Measurements from ENCODE around the gene EFCAB6.

EFCAB6 gene

DNA sequence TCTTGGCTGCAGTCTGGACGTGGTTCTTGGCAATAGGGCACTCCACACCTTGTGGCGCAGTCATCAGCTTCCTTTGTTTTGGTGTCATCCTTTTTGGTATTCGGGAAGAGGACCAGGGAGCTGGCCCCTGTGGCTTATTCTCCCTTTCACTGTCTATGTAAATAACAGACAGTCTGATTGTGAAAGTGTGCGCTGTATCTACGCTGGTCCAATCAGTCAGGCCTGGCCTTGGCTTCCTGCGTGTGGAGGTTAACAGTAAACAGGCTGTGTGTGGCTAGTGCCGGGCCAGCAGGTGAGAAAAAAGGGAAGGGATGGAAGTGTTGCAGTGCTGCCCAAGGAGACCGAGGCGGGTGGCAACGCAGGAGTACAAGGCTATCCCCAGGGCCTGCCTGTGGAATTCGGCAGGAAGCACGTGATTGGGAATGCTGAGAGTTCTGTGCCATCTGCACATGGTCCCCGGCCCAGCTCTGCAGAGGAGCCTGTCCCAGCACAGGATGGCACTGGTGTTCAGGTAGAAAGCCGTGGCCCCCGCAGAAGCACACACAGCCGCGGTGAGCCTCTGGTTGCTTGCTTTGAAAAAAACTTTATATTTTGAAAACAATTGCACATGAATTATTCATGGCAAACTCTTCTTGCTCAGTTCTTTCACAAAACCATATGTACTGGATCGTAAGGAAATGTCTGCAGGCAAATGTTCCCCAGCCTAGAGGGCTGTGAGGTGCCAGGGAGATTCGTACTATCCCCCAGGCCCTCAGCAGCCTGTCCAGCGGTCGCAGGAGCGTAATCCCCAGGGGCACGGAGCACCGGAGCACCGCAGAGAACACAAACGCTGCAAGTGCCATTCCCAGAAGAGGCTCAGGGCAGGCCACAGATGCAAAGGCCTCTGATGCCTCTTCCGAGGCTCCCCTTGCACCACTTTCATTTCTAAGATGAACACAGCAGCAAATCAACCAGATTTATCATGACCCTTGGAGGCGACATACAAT, 174.5 kb downstream of the EFCAB6 start:
- H3K4me3 ChIP-seq (replicated peaks; ENCODE audit: low read depth, low read length): no peak overlapping the region
- TF ChIP-seq, protein P1, sequence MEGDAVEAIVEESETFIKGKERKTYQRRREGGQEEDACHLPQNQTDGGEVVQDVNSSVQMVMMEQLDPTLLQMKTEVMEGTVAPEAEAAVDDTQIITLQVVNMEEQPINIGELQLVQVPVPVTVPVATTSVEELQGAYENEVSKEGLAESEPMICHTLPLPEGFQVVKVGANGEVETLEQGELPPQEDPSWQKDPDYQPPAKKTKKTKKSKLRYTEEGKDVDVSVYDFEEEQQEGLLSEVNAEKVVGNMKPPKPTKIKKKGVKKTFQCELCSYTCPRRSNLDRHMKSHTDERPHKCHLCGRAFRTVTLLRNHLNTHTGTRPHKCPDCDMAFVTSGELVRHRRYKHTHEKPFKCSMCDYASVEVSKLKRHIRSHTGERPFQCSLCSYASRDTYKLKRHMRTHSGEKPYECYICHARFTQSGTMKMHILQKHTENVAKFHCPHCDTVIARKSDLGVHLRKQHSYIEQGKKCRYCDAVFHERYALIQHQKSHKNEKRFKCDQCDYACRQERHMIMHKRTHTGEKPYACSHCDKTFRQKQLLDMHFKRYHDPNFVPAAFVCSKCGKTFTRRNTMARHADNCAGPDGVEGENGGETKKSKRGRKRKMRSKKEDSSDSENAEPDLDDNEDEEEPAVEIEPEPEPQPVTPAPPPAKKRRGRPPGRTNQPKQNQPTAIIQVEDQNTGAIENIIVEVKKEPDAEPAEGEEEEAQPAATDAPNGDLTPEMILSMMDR (IDR thresholded peaks at IDR 0.05; ENCODE audit: insufficient read depth, low read length, poor library complexity, severe bottlenecking): no peak

GRCh38 chr22:43636086-43636485, 176.0 kb downstream of the EFCAB6 start:
- H3K27me3 ChIP-seq (replicated peaks; ENCODE audit: control insufficient read depth, insufficient read depth, low read length): no peaks in the 10 kb centered on the region; the same call in none of the 2 replicates
- TF ChIP-seq, protein P1 (IDR thresholded peaks at IDR 0.05; ENCODE audit: insufficient read depth, low read length, poor library complexity, severe bottlenecking): no peak

More for the DNA sequence above, 174.5 kb downstream of the EFCAB6 start:
- Histone ChIP-seq H3K36me3 (ENCODE audit: control insufficient read depth, insufficient read depth, low read length) (no peaks in the 10 kb centered on the region), H3K27me3 (replicated peaks; ENCODE audit: control insufficient read depth, insufficient read depth, low read length) (no peaks in the 10 kb centered on the region; the same call in none of the 2 replicates)
- no peak for DNase-seq (ENCODE audit: extremely low read depth, insufficient read length)

DNA sequence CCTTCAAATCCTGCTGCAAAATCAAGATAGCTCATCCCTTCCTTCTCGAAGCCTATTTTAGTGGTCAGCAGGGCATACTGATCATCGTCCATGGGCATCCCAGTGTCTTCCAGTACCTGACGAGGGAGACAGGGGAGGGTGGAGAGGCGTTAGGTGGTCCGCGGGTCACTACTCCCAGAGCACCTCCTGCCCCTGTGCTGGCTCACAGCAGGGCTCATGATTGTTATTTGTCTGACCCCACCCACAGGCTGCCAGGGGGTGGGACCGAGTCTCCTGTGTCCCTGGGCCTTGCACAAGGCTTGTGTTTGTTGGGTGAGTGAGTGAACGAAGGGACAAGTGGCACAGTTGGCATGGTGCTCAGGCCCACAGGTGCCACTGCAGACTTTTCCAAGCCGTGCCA, 177.0 kb downstream of the EFCAB6 start:
- TF ChIP-seq, protein P1 (IDR thresholded peaks at IDR 0.05; ENCODE audit: insufficient read depth, low read length, poor library complexity, severe bottlenecking): no peak

More at GRCh38 chr22:43636086-43636485, 176.0 kb downstream of the EFCAB6 start:
- no peak for DNase-seq (ENCODE audit: extremely low read depth, insufficient read length)
- no peaks in the 10 kb centered on the region for H3K36me3 ChIP-seq (ENCODE audit: control insufficient read depth, insufficient read depth, low read length)
- H3K4me3 ChIP-seq (replicated peaks; ENCODE audit: low read depth, low read length): no peak overlapping the region

GRCh38 chr22:43634316-43634715, 177.8 kb downstream of the EFCAB6 start:
- Histone ChIP-seq H3K36me3 (ENCODE audit: control insufficient read depth, insufficient read depth, low read length) (no peaks in the 10 kb centered on the region), H3K27me3 (replicated peaks; ENCODE audit: control insufficient read depth, insufficient read depth, low read length) (no peaks in the 10 kb centered on the region; the same call in none of the 2 replicates), H3K4me3 (replicated peaks; ENCODE audit: low read depth, low read length) (no peak overlapping the region)
- DNase-seq (ENCODE audit: extremely low read depth, insufficient read length): no peak
- TF ChIP-seq, protein P1 (IDR thresholded peaks at IDR 0.05; ENCODE audit: insufficient read depth, low read length, poor library complexity, severe bottlenecking): no peak

More for the DNA sequence above, 177.0 kb downstream of the EFCAB6 start:
- no peak for DNase-seq (ENCODE audit: extremely low read depth, insufficient read length)
- no peaks in the 10 kb centered on the region; the same call in none of the 2 replicates for H3K27me3 ChIP-seq (replicated peaks; ENCODE audit: control insufficient read depth, insufficient read depth, low read length)
- H3K4me3 ChIP-seq (replicated peaks; ENCODE audit: low read depth, low read length): no peak overlapping the region
- no peaks in the 10 kb centered on the region for H3K36me3 ChIP-seq (ENCODE audit: control insufficient read depth, insufficient read depth, low read length)

GRCh38 chr22:43633631-43634285, 178.3 kb downstream of the EFCAB6 start:
- Histone ChIP-seq H3K36me3 (ENCODE audit: control insufficient read depth, insufficient read depth, low read length) (no peaks in the 10 kb centered on the region), H3K4me3 (replicated peaks; ENCODE audit: low read depth, low read length) (no peak overlapping the region), H3K27me3 (replicated peaks; ENCODE audit: control insufficient read depth, insufficient read depth, low read length) (no peaks in the 10 kb centered on the region; the same call in none of the 2 replicates)
- TF ChIP-seq, protein P1 (IDR thresholded peaks at IDR 0.05; ENCODE audit: insufficient read depth, low read length, poor library complexity, severe bottlenecking): no peak
- no peak for DNase-seq (ENCODE audit: extremely low read depth, insufficient read length)

Measured in GM06990 (cell line).